PC-9 (cell line): Measurements from ENCODE around the gene CLDN6. TPM values are rescaled to one million over a fixed set of nuclear protein-coding genes. Genes with fewer than 3 reads are reported as not detected.

Experiments
- BruUV-seq: library from RNA; stranded (reverse); fragments of 400-500 nt; replicated peaks from 2 replicates; lab custom pipeline; 2021; lab: Mats Ljungman, UMichigan
- CTCF ChIA-PET: fragments of 300-600 bp; sonication (Branson Sonifier 250); formaldehyde crosslinking; loops from one replicate; lab custom pipeline; 2022; ENCODE audit warnings: antibody characterized with exemption; lab: Charles Lee
- POLR2A ChIA-PET: fragments of 300-600 bp; sonication (Branson Sonifier 250); formaldehyde crosslinking; loops from one replicate; lab custom pipeline; 2022; ENCODE audit warnings: antibody characterized with exemption; ENCODE audit not compliant: unreplicated experiment; lab: Charles Lee
- DNase-seq, 2 experiments: peaks; one replicate each; pipeline versions ENCODE4 v3.0.0 to v3.0.0-alpha.2; 2015 to 2022; ENCODE audit warnings: mixed read lengths in 1 of 2
- H2AFZ ChIP-seq: fragments of 200-600 bp; sonication (generic); 2 replicates; pipeline ENCODE4 v1.8.1; 2017; ENCODE audit warnings: antibody characterized with exemption
- H3F3A ChIP-seq: fragments of 200-600 bp; sonication (generic); 2 replicates; pipeline ENCODE4 v1.8.1; 2017; ENCODE audit warnings: antibody characterized with exemption, mild to moderate bottlenecking, low read depth; ENCODE audit not compliant: insufficient read depth
- H3K27ac ChIP-seq: fragments of 200-600 bp; sonication (generic); 2 replicates; pipeline ENCODE4 v1.6.1; 2016; ENCODE audit warnings: mixed run types
- H3K27me3 ChIP-seq: fragments of 200-600 bp; sonication (generic); 2 replicates; pipeline ENCODE4 v1.6.1; 2016; ENCODE audit warnings: low read depth, mixed run types; ENCODE audit not compliant: insufficient read depth
- H3K36me3 ChIP-seq: fragments of 200-600 bp; sonication (generic); 2 replicates; pipeline ENCODE4 v1.6.1; 2016; ENCODE audit warnings: low read depth, mixed run types
- H3K4me1 ChIP-seq: fragments of 200-600 bp; sonication (generic); replicated peaks from 2 replicates; pipeline ENCODE4 v1.6.1; 2016; ENCODE audit warnings: mixed run types; ENCODE audit not compliant: insufficient read depth
- H3K4me2 ChIP-seq: fragments of 200-600 bp; sonication (generic); 2 replicates; pipeline ENCODE4 v1.6.1; 2017; ENCODE audit warnings: mixed run types
- H3K4me3 ChIP-seq: fragments of 200-600 bp; sonication (generic); 2 replicates; pipeline ENCODE4 v1.6.1; 2016; ENCODE audit warnings: mixed run types
- H3K79me2 ChIP-seq: fragments of 200-600 bp; sonication (generic); 2 replicates; pipeline ENCODE4 v1.6.1; 2017; ENCODE audit warnings: low read depth, mixed run types
- H3K9me2 ChIP-seq: fragments of 200-600 bp; sonication (generic); 2 replicates; pipeline ENCODE4 v1.8.1; 2017; ENCODE audit warnings: mild to moderate bottlenecking; ENCODE audit not compliant: insufficient read depth
- H3K9me3 ChIP-seq: fragments of 200-600 bp; sonication (generic); 2 replicates; pipeline ENCODE4 v1.8.1; 2016; ENCODE audit warnings: low read depth; ENCODE audit not compliant: insufficient read depth
- H4K20me1 ChIP-seq: fragments of 200-600 bp; sonication (generic); 2 replicates; pipeline ENCODE4 v1.8.1; 2017; ENCODE audit not compliant: insufficient read depth
- EZH2 ChIP-seq: fragments of 200-600 bp; sonication (generic); IDR thresholded peaks from 2 replicates; pipeline ENCODE4 v1.8.0; 2017; ENCODE audit warnings: antibody characterized with exemption, low read depth
- intact Hi-C: fragments of 100-400 bp; cut with micrococcal nuclease; formaldehyde crosslinking; loops from one replicate; pipeline ENCODE4 v1.10.0; 2022; ENCODE audit not compliant: unreplicated experiment
- total RNA-seq: library from RNA; stranded (reverse); gene quantifications from 2 replicates; pipeline ENCODE4 v1.2.3, GENCODE V29; 2021
- TF ChIP-seq, protein P1 (sequence below): fragments of 200-600 bp; sonication (generic); conservative IDR thresholded peaks from 2 replicates; pipeline ENCODE4 v1.6.1; 2017; ENCODE audit warnings: mixed run types, antibody characterized with exemption, mild to moderate bottlenecking, moderate library complexity

Gene CLDN6
- total RNA-seq, 1 experiment from 2014 or later, result 0.26 TPM

DNA sequence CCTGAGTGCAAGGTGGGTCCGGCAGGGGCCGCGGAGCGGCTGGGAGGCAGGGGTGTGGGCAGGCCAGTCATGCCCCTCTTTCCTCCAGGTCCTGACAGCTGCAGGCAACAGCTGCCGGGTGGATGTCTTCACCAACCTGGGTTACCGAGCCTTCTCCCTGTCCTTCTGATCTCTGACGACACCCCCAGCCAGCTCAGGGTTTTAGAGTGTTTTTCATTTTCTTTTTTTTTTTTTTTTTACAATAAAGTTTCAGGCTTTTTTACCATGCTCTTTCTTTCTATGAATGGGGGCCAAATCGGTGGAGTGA, 9.5 kb upstream of the CLDN6 start:
- Histone ChIP-seq H3K27me3 (no peaks in the 10 kb centered on the region), H3K4me1 (peaks cover 30% of the 10 kb centered on the region), H3K79me2 (peaks cover 11% of the 10 kb centered on the region), H3K9me3 (no peaks in the 10 kb centered on the region), H3F3A (peaks cover 52% of the 10 kb centered on the region), H3K36me3 (peaks cover 3% of the 10 kb centered on the region; the same call in 1 of the 2 replicates), H3K27ac (no peak overlapping the region), H3K4me2 (peak overlapping the region; percentile 73), H3K4me3 (no peak overlapping the region), H3K9me2 (no peaks in the 10 kb centered on the region), H4K20me1 (peaks cover 10% of the 10 kb centered on the region), H2AFZ (no peak overlapping the region)
- DNase-seq, result no peak
- intact Hi-C loops, result no loop called here
- POLR2A ChIA-PET, result interaction anchor here (0.5 to 1.9 kb wide), 5 partner anchors 23 to 1214 kb away, joined by 7 to 17 read pairs (median 10); no protein-coding TSS in a partner anchor
- CTCF ChIA-PET, result interaction anchor here (0.8 to 1.5 kb wide), 6 partner anchors 13 to 107 kb away, joined by 5 to 15 read pairs (median 6); partner anchors contain the start of gene ZNF213
- no TSS peak for BruUV-seq
- TF ChIP-seq EZH2, result no peak
- TF ChIP-seq, protein P1, sequence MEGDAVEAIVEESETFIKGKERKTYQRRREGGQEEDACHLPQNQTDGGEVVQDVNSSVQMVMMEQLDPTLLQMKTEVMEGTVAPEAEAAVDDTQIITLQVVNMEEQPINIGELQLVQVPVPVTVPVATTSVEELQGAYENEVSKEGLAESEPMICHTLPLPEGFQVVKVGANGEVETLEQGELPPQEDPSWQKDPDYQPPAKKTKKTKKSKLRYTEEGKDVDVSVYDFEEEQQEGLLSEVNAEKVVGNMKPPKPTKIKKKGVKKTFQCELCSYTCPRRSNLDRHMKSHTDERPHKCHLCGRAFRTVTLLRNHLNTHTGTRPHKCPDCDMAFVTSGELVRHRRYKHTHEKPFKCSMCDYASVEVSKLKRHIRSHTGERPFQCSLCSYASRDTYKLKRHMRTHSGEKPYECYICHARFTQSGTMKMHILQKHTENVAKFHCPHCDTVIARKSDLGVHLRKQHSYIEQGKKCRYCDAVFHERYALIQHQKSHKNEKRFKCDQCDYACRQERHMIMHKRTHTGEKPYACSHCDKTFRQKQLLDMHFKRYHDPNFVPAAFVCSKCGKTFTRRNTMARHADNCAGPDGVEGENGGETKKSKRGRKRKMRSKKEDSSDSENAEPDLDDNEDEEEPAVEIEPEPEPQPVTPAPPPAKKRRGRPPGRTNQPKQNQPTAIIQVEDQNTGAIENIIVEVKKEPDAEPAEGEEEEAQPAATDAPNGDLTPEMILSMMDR, result no peak

DNA sequence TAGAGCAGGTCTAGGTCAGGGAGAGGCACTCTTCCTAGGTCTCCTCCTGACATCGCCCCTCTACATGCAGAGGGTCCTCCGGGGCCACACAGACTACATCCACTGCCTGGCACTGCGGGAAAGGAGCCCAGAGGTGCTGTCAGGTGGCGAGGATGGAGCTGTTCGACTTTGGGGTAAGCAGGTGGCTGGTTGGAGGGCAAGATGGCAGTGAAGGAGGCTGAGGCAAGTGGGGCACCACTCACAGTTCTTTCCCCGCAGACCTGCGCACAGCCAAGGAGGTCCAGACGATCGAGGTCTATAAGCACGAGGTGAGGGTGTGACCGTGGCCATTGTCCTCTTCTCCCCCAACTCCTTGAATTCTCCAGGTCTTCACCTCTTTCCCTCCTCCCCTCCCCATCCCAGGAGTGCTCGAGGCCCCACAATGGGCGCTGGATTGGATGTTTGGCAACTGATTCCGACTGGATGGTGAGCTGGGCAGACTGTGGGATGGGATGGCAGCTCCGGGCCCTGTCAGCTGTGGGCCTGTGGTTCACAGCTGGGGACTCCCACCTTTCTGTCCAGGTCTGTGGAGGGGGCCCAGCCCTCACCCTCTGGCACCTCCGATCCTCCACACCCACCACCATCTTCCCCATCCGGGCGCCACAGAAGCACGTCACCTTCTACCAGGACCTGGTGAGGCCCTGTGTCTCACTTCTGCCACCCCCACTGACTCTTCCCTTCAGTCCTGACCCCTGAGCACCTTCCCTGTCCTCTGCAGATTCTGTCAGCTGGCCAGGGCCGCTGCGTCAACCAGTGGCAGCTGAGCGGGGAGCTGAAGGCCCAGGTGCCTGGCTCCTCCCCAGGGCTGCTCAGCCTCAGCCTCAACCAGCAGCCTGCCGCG, 8.9 kb upstream of the CLDN6 start:
- Histone ChIP-seq H3K9me3 (no peaks in the 10 kb centered on the region), H3K79me2 (peaks cover 14% of the 10 kb centered on the region), H3K4me2 (no peak overlapping the region), H3K27me3 (no peaks in the 10 kb centered on the region), H3K36me3 (peaks cover 6% of the 10 kb centered on the region; the same call in 1 of the 2 replicates), H3F3A (peaks cover 52% of the 10 kb centered on the region), H3K27ac (no peak overlapping the region), H3K9me2 (no peaks in the 10 kb centered on the region), H2AFZ (no peak overlapping the region), H3K4me1 (peaks cover 25% of the 10 kb centered on the region), H4K20me1 (peaks cover 4% of the 10 kb centered on the region), H3K4me3 (no peak overlapping the region)
- DNase-seq, result no peak
- ChIA-PET CTCF (interaction anchor here (0.6 to 1.5 kb wide), 2 partner anchors 21 kb away, joined by 3 to 6 read pairs; no protein-coding TSS in a partner anchor), POLR2A (interaction anchor here (0.5 to 1.9 kb wide), 4 partner anchors 23 to 1214 kb away, joined by 7 to 17 read pairs (median 12); no protein-coding TSS in a partner anchor)
- no TSS peak for BruUV-seq
- no peak for TF ChIP-seq EZH2
- TF ChIP-seq, protein P1, result no peak
- intact Hi-C loops, result no loop called here

DNA sequence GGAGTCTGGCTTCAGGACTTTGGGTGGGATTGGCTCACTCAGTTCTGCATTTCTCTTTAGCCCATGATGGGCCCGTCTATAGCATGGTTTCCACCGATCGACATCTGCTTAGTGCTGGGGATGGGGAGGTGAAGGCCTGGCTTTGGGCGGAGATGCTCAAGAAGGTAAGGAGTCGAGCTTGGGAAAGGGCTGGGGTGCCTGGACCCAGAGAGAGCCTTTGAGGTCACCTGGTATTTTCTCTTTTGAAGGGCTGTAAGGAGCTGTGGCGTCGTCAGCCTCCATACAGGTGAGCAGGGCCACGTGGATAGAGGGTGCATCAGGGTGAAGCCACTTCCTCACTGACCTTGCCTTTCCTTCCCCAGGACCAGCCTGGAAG, 8.0 kb upstream of the CLDN6 start:
- TF ChIP-seq, protein P1, result no peak
- TF ChIP-seq EZH2, result no peak
- BruUV-seq, result no TSS peak
- H3K9me3 ChIP-seq, result no peaks in the 10 kb centered on the region
- no peak overlapping the region for H2AFZ ChIP-seq
- H3K4me2 ChIP-seq, result no peak overlapping the region
- H3K27ac ChIP-seq, result no peak overlapping the region
- POLR2A ChIA-PET, result interaction anchor here (0.6 kb wide), 1 partner anchor 15 kb away, joined by 3 read pairs; no protein-coding TSS in a partner anchor
- intact Hi-C loops, result no loop called here
- no peaks in the 10 kb centered on the region for H3K27me3 ChIP-seq
- no peak for DNase-seq
- H3F3A ChIP-seq, result peaks cover 52% of the 10 kb centered on the region
- peaks cover 16% of the 10 kb centered on the region for H3K4me1 ChIP-seq
- peaks cover 10% of the 10 kb centered on the region for H4K20me1 ChIP-seq
- peaks cover 23% of the 10 kb centered on the region for H3K79me2 ChIP-seq
- no peak overlapping the region for H3K4me3 ChIP-seq
- H3K36me3 ChIP-seq, result peaks cover 11% of the 10 kb centered on the region
- no peaks in the 10 kb centered on the region for H3K9me2 ChIP-seq
- CTCF ChIA-PET, result no interaction called here
